Measurements from ENCODE around the gene MYO1B. TPM values are rescaled to one million over a fixed set of nuclear protein-coding genes. Genes with fewer than 3 reads are reported as not detected.

The MYO1B gene
- total RNA-seq, 1 experiment from 2014 or later: 95.6 TPM

DNA sequence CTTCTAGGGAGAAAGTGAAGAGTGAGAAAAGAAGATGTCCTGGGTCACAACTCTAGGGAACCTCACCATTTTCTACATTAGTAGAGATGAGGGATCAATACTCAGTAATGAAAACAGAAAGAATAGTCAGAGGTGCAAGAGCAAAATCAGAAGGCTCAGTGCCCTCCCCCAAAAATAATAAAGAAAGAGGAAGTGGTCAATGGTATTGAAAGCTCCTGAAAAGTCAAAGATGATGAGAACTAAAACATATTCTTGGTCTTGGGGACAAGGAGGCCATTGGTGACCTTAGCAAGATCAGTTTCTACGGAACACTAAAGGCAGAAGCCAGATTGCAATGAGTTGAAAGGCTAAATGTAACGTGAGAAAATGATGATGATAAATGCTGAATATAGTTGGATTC lies 24.5 kb upstream of the MYO1B start:
- Histone ChIP-seq H3K9me3 (no peaks in the 10 kb centered on the region), H3K36me3 (no peaks in the 10 kb centered on the region), H3K4me3 (no peak overlapping the region), H3K27me3 (no peaks in the 10 kb centered on the region)
- no peak for DNase-seq

DNA sequence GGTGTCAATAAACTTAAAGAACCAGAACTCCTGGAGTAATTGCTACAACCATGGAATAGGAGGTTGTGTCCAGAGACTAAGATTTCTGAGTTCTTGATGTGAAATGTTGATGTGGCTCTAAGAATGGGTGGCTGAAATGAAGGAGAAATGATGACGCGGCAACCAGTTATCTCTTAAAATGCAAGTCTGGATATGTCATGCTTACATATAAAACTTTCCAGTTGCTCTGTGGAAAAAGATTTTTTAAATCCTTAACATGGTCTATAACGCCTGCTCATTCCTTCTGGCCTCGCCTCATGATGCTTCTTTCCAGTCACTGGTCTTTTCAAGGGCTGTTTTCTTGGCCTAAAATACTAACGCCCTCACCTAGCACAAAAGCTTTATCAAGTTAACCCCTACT lies 23.5 kb upstream of the MYO1B start:
- no peaks in the 10 kb centered on the region for H3K9me3 ChIP-seq
- H3K36me3 ChIP-seq: no peaks in the 10 kb centered on the region
- no peaks in the 10 kb centered on the region for H3K27me3 ChIP-seq
- no peak for DNase-seq
- H3K4me3 ChIP-seq: no peak overlapping the region

DNA sequence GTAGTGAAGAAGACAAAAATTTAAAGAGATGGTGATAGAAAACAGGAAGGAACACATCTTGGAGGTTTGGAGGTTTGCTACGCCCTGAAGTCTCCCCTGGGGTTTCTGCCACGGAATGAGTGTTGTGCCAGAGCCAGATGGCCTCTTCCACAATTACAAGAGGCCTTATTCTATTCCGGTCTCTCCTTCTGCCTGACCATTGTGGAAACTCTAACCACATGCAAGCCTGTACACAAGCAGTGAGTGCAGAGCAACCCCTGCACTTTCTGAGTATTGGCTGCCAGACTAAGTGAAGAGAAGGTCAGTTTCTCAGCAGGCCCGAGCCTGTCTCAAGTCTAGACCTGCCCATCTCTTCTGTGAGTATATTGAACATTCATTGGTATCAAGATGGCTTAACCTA lies 22.7 kb upstream of the MYO1B start:
- Histone ChIP-seq H3K27me3 (no peaks in the 10 kb centered on the region), H3K9me3 (no peaks in the 10 kb centered on the region), H3K36me3 (no peaks in the 10 kb centered on the region), H3K4me3 (no peak overlapping the region)
- no peak for DNase-seq

DNA sequence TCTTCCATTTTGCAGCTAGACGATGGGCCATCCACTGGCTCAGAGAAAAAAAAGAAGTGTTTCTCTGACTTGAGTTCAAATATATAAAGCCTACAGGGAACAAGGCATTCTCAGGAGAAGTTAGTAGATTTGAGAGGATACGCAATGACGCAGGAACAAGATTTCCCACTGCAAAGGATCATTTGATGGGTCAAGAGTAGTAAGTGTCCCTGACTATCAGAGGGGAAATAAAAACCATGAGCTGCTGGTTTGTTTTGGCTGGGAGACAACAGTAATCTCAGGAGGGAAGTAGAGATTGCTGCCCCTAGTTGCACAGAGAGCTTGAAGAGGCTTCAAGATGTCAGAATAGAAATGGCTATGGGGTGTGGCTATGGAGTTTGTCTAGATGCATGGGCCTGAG lies 22.3 kb upstream of the MYO1B start:
- Histone ChIP-seq H3K36me3 (no peaks in the 10 kb centered on the region), H3K27me3 (no peaks in the 10 kb centered on the region), H3K4me3 (no peak overlapping the region), H3K9me3 (no peaks in the 10 kb centered on the region)
- no peak for DNase-seq

DNA sequence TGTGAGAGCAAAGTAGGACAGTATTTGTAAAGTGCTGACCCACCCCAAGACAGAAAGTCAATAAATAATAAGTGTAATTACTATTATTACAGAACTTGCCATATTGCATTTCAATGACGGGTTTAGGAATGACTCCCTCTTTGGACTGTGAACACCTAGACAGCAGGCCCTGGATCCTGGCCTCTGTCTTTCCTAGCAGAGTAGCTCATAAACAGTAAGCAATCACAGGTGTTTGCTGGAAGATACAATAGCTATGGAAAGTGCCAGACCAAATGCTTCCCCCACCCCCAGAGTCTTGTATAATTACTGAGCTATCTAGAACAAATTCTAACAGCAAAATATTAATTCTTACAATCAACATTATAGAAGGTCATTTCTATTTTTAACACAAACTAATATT lies 20.1 kb upstream of the MYO1B start:
- no peaks in the 10 kb centered on the region for H3K9me3 ChIP-seq
- DNase-seq: no peak
- no peaks in the 10 kb centered on the region for H3K36me3 ChIP-seq
- no peaks in the 10 kb centered on the region for H3K27me3 ChIP-seq
- no peak overlapping the region for H3K4me3 ChIP-seq

DNA sequence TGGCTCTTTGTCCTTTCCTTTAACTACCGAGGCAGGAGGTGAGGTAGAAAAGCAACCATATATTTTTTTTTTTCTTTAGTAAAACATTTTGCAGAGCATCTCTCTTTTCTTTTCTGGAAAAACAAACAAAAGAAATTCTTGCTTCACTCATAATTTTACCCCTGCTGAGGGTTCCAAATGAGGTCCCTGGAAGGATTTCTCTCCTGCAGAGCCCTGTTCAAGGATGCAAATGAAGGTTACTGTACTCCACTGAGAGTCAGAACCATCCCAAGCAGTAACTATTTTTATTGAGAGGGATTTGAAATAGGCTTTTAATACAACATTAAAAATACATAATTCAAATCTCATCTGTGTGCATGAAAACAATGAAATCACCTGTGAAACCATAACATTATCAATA lies 19.5 kb upstream of the MYO1B start:
- Histone ChIP-seq H3K9me3 (no peaks in the 10 kb centered on the region), H3K4me3 (no peak overlapping the region), H3K36me3 (no peaks in the 10 kb centered on the region), H3K27me3 (no peaks in the 10 kb centered on the region)
- DNase-seq: no peak

DNA sequence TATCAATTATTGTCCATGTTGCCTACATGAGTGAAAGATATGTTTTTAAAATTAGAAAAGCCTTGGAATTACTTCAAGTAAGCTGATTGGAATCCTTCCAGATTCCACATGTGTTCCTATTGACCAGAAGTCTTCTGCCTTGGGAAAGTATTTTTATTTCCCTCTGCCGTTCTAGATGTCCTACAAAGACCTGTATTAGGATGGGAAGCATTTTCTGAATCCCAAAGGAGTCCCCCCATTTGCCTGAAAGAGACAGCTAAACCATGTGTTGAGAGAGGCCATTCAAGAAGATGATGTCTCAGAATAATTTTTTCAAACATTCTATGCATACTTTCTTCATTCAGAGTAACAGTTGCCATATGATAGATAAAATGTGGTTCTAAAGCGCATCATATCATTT lies 19.0 kb upstream of the MYO1B start:
- H3K36me3 ChIP-seq: no peaks in the 10 kb centered on the region
- peaks cover 4% of the 10 kb centered on the region; the same call in 1 of the 2 replicates for H3K9me3 ChIP-seq
- no peak overlapping the region for H3K4me3 ChIP-seq
- DNase-seq: no peak
- H3K27me3 ChIP-seq: no peaks in the 10 kb centered on the region

DNA sequence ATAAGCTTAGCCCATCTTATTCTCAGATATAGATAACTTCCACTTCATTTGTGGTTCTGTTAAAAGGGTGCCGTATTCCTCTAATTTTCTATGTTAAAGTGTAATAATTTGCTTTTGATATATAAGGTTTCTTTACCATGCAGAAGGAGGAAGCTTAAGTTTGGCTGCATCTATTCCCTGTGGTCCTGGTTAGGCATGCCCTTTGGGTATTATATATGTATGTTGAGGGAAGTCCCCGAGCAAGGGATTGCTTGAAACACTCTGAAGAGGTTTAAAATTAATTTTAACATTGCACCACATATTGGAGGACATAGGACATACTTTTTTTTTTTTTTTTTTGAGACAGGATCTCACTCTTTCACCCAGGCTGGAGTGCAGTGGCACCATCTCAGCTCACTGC lies 16.9 kb upstream of the MYO1B start:
- no peaks in the 10 kb centered on the region for H3K27me3 ChIP-seq
- H3K9me3 ChIP-seq: peaks cover 4% of the 10 kb centered on the region; the same call in 1 of the 2 replicates
- H3K36me3 ChIP-seq: no peaks in the 10 kb centered on the region
- DNase-seq: no peak
- no peak overlapping the region for H3K4me3 ChIP-seq

DNA sequence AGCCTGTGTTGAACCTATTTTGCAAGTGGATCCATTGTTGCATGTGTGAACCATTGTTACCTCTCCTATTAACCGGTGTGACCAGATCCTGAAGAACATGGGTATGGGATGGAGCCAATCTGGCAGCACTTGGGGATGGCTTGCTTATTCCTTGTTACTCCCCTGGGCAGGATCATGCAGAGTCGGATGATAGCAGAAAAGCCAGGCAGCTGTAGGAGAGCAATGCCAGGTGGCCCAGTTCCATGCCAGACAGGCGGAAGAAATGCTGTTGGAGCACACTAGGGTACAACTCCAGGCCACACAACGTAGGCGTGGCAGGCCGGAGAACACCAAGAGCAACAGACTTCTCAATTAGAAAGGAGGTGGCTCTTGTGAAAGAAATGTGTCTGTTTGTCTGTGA lies 16.3 kb upstream of the MYO1B start:
- peak; percentile 44 for DNase-seq
- Histone ChIP-seq H3K27me3 (no peaks in the 10 kb centered on the region), H3K9me3 (peaks cover 4% of the 10 kb centered on the region; the same call in 1 of the 2 replicates), H3K36me3 (no peaks in the 10 kb centered on the region), H3K4me3 (no peak overlapping the region)

DNA sequence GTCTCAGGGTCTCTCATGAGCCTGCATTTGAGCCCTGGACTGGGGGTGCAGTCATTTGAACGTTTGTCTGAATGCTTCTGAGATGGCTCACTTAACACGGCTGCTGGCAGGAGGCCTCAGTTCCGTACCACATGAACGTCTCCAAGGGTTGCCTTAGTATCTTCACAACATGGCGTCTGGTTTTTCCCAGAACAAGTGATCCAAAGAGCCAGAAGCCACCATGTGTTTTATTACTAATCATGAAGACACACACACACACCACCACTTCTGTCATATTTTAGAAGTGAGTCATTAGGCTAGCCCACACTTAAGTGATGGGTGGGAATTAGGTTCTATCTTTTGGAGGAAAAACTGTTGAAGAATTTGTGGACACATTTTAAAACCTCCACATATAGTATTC lies 15.0 kb upstream of the MYO1B start:
- Histone ChIP-seq H3K9me3 (peaks cover 4% of the 10 kb centered on the region; the same call in 1 of the 2 replicates), H3K4me3 (no peak overlapping the region), H3K27me3 (no peaks in the 10 kb centered on the region), H3K36me3 (no peaks in the 10 kb centered on the region)
- peak; percentile 55 for DNase-seq

DNA sequence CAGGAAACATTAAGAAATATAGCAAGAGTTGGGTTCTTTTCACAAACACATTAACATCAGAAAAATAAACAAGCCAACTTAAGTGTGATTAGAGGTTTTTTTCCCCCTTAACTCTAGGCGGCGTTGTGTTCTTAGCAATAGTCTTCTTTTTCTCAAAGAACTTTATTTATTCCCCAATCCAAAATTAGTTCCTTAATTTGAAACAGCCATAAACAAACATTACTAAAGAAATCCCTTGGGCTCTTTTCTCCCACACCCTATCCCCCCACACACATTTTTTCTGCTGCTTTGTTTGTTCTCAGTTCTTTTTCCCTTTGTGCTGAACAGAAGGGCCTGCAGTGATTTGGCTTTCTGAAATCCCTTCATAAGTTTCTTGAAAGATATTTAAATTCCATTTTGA lies 13.2 kb upstream of the MYO1B start:
- peaks cover 4% of the 10 kb centered on the region; the same call in 1 of the 2 replicates for H3K9me3 ChIP-seq
- H3K27me3 ChIP-seq: no peaks in the 10 kb centered on the region
- DNase-seq: no peak
- H3K36me3 ChIP-seq: no peaks in the 10 kb centered on the region
- H3K4me3 ChIP-seq: no peak overlapping the region

DNA sequence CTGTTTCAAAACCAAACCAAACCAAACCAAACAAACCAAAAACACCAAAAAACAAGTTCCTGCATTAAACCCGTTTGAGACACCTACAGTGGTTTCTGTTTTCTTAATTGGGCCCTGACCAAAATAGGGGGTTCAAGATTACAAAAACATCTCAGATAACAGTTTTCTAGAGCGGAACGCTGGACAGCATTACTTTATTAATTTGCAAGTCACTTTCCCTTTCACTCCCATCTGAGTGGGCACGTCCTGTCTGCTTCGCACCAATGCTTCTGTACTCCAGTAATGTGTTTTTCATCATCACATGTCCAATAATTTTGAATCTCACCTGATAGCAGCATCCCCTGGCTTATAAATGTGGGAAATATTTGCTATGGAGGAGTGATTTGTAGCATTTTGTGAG lies 11.7 kb upstream of the MYO1B start:
- DNase-seq: no peak
- H3K27me3 ChIP-seq: no peaks in the 10 kb centered on the region
- H3K36me3 ChIP-seq: no peaks in the 10 kb centered on the region
- peaks cover 4% of the 10 kb centered on the region; the same call in 1 of the 2 replicates for H3K9me3 ChIP-seq
- H3K4me3 ChIP-seq: no peak overlapping the region

DNA sequence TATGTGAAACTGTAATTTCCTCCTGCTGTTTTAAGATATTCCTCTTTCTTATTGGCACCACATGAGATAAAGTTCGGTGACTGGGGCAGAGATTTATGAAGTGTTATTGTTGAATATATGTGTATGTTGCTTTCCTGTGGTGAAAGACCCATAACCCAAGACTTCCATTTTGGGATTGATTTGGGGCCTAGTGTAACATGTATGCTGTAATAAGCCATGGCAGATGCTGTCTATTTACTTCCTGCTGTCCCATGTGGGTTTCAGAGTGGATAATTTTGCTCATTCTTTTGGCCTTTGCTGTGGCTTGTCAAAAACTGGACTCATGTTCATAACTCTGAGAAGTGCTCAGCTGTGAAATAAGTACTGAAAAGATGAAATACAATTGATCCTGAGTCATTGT lies 10.8 kb upstream of the MYO1B start:
- DNase-seq: no peak
- Histone ChIP-seq H3K36me3 (no peaks in the 10 kb centered on the region), H3K9me3 (peaks cover 4% of the 10 kb centered on the region; the same call in 1 of the 2 replicates), H3K4me3 (no peak overlapping the region), H3K27me3 (no peaks in the 10 kb centered on the region)

DNA sequence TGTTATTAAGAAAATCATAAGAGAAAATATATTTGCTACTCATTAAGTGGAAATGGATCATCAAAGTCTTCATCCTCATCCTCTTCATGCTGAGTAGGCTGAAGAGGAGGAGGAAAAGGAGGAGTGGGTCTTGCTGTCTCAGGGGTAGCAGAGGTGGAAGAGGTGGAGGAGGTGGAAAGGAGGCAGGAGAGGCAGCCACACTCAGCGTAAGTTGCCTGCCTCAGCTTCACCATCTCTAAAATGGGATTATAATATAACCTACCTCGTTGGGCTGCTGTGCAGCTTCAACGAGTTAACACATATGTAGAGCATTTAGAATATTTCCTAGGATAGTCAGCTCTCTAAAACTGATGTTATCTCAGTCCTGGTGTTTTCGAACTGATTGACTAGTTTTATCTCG lies 4.3 kb upstream of the MYO1B start:
- H3K4me3 ChIP-seq: no peak overlapping the region
- H3K27me3 ChIP-seq: no peaks in the 10 kb centered on the region
- DNase-seq: no peak
- no peaks in the 10 kb centered on the region for H3K36me3 ChIP-seq
- H3K9me3 ChIP-seq: no peaks in the 10 kb centered on the region; the same call in 1 of the 2 replicates

DNA sequence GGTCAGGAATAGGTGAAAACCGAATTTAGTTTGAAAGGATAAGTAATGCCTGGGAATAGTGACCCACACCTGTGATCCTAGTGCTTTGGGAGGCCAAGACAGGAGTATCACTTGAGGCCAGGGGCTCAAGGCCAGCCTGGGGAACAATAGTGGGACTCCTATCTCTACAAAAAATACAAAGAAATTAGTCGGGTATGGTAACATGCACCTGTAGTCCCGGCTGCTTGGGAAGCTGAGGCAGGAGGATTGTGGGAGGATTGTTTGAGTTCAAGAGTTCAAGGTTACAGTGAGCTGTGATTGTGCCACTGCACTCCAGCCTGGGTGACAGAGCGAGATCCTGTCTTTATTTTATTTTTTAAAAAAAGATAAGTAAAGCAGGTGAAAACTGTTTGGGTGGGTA lies 3.8 kb upstream of the MYO1B start:
- no peaks in the 10 kb centered on the region for H3K36me3 ChIP-seq
- H3K4me3 ChIP-seq: no peak overlapping the region
- no peak for DNase-seq
- H3K27me3 ChIP-seq: no peaks in the 10 kb centered on the region
- no peaks in the 10 kb centered on the region; the same call in 1 of the 2 replicates for H3K9me3 ChIP-seq

DNA sequence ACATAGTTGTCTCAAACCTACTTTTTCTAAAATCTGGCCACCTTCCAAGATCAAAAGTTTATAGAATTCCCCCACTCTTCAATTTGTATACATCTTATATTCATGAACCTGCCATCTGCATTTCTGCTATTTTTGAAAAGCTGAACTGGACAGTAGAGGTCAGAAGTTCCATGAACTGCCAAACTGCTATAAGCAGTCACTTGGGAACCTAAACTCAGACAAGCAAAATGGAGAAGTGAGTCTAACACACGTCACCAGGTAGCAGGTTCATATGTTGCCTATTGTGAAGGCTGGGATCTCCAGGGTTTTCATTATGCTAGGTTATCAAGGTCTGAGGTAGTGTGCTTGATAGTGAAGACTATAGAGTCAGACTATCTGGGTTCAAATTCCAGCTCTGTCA lies 2.0 kb upstream of the MYO1B start:
- H3K36me3 ChIP-seq: no peaks in the 10 kb centered on the region
- no peaks in the 10 kb centered on the region for H3K27me3 ChIP-seq
- H3K9me3 ChIP-seq: no peaks in the 10 kb centered on the region; the same call in 1 of the 2 replicates
- no peak overlapping the region for H3K4me3 ChIP-seq
- DNase-seq: no peak

DNA sequence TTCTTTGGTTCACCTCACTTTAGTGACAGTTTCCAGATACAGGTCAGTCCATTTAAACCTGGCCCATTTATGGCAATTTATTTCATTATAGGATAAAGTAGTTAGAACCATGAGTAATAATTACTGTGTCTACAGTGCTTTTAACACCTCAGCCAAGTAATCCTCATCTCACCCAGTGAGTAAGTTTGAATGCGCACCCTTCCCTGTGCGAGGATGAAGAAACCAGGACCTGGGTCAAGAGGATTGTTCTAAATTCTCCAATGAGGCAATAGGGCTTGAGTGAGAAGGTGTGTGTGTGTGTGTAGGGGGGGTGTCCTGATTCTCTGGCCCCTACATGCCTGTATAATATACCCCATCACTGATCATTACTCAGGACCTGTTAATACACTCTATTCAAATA lies 854 bp upstream of the MYO1B start:
- no peak overlapping the region; the same call in 1 of the 2 replicates for H3K4me3 ChIP-seq
- no peak for DNase-seq
- peaks cover 5% of the 10 kb centered on the region for H3K36me3 ChIP-seq
- no peaks in the 10 kb centered on the region for H3K27me3 ChIP-seq
- H3K9me3 ChIP-seq: no peaks in the 10 kb centered on the region; the same call in 1 of the 2 replicates

DNA sequence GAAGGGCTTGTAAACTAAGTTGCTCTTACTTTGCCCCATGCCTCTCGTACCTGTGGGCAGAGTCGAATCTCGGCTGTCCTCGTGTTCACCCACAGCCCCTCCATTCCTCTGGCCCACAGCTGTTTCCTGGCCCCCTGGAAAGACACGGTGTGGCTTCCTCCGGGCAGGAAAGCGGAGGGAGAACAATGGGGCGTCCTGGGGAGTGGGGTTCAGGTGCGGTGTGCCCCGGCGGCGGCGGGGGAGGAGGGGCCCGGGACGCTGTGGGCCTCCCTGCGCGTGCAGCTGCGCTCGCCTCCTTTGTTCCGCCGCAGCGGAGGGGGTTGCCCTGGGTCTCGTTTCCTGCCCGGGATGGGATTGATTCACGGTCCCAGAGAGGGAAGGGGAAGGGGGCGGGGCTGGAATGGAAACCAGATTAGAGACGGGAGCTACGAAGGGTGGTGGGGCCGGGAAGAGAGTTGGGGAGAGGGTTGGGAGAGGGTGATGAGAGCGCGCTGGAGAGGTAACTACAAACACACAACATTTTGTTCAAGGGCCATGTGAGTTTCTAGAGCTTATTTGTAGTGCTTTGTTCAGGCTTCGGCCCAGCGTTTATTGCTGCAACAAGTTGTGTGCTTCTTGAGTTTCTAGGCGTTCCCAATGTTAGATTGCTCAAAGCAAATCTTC lies 796 bp downstream of the MYO1B start:
- peaks cover 13% of the 10 kb centered on the region for H3K36me3 ChIP-seq
- H3K9me3 ChIP-seq: no peaks in the 10 kb centered on the region; the same call in 1 of the 2 replicates
- peak; percentile 86 for DNase-seq
- peak overlapping the region; percentile 82 for H3K4me3 ChIP-seq
- no peaks in the 10 kb centered on the region for H3K27me3 ChIP-seq
